ENCODE measurements around the gene PPTC7.

GRCh38 chr12:110568752-110569151 is 14.4 kb downstream of the PPTC7 start:
- TF ChIP-seq POLR2A (IDR thresholded peaks at IDR 0.05; ENCODE audit: low read depth, low read length) (no peak), ELK1 (IDR thresholded peaks at IDR 0.05; ENCODE audit: borderline replicate concordance, low read depth, low read length) (no peak), CTCF (conservative IDR thresholded peaks at IDR 0.05; ENCODE audit: low read depth, low read length) (no peak), NFE2L2 (IDR thresholded peaks at IDR 0.05; ENCODE audit: low read depth, low read length) (no peak), CEBPB (IDR thresholded peaks at IDR 0.05; ENCODE audit: low read depth, low read length) (no peak), MXI1 (IDR thresholded peaks at IDR 0.05; ENCODE audit: borderline replicate concordance, low read depth, low read length) (no peak), BHLHE40 (IDR thresholded peaks at IDR 0.05; ENCODE audit: low read depth, low read length) (no peak), MAFK (IDR thresholded peaks at IDR 0.05; ENCODE audit: low read depth, low read length) (no peak), RFX5 (IDR thresholded peaks at IDR 0.05; ENCODE audit: low read depth, low read length) (no peak)
